NCI-H748 (cell line): Measurements from ENCODE around the gene SLC1A3.

ENCODE experiments used
- DNase-seq: peaks from one replicate; lab custom pipeline; 2025; ENCODE audit not compliant: unreplicated experiment; lab: John Stamatoyannopoulos, UW

The SLC1A3 gene

GRCh38 chr5:36683821-36684434 is 77.5 kb downstream of the SLC1A3 start:
- no peak for DNase-seq

GRCh38 chr5:36685631-36686288 is 79.4 kb downstream of the SLC1A3 start:
- DNase-seq = no peak

- no peak for DNase-seq
These were observed 80.5 kb downstream of the SLC1A3 start for GRCh38 chr5:36686881-36687280.

- peak; percentile 39 for DNase-seq
These were observed 82.3 kb downstream of the SLC1A3 start for GRCh38 chr5:36688722-36689121.

GRCh38 chr5:36689225-36689624 is 82.8 kb downstream of the SLC1A3 start:
- no peak for DNase-seq

- peak; percentile 95 for DNase-seq
These were observed 83.9 kb downstream of the SLC1A3 start for GRCh38 chr5:36690041-36690961.

GRCh38 chr5:36691226-36691625 is 84.8 kb downstream of the SLC1A3 start:
- DNase-seq = no peak

GRCh38 chr5:36691696-36692371 is 85.4 kb downstream of the SLC1A3 start:
- DNase-seq = no peak

- DNase-seq = peak; percentile 77
These were observed 86.7 kb downstream of the SLC1A3 start for GRCh38 chr5:36692791-36693763.

- no peak for DNase-seq
These were observed 87.9 kb downstream of the SLC1A3 start for GRCh38 chr5:36694351-36694750.

GRCh38 chr5:36696059-36696673 is 89.8 kb downstream of the SLC1A3 start:
- peak; percentile 73 for DNase-seq

- DNase-seq = no peak
These were observed 91.6 kb downstream of the SLC1A3 start for GRCh38 chr5:36698031-36698430.

- DNase-seq = no peak
These were observed 94.8 kb downstream of the SLC1A3 start for GRCh38 chr5:36701085-36701698.

- no peak for DNase-seq
These were observed 96.9 kb downstream of the SLC1A3 start for GRCh38 chr5:36703245-36703860.

- DNase-seq = no peak
These were observed 97.7 kb downstream of the SLC1A3 start for GRCh38 chr5:36704131-36704530.

- DNase-seq = no peak
These were observed 98.6 kb downstream of the SLC1A3 start for GRCh38 chr5:36705055-36705454.

GRCh38 chr5:36706662-36707061 is 100.3 kb downstream of the SLC1A3 start:
- DNase-seq = no peak

- no peak for DNase-seq
These were observed 102.6 kb downstream of the SLC1A3 start for GRCh38 chr5:36708996-36709395.

GRCh38 chr5:36710039-36710438 is 103.6 kb downstream of the SLC1A3 start:
- no peak for DNase-seq
